ENCODE measurements around the gene UGT1A9. TPM values are rescaled to one million over a fixed set of nuclear protein-coding genes. Genes with fewer than 3 reads are reported as not detected.

UGT1A9 gene
- total RNA-seq, 1 experiment from 2014 or later, result 0.10 TPM

DNA sequence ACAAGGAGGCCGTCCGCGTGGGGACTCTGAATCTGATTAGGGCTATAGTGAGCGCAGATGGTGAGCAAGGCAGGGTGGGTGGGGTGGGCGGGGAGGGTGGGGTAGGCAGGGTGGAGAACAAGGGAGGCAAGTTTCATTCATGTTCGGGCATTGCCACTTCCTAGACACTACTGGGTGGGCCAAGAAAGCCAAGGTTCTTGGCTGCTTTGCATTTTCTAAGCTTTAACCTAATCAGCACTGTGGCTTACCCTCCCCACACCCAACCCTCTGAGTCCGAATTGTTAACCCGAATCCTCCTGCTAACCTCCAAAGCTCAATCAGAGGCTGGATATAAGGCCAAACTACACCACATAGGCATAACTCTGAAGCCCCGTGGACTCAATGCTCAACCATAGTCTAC, 124.6 kb downstream of the UGT1A9 start:
- no peak for DNase-seq (ENCODE audit: low spot score)

DNA sequence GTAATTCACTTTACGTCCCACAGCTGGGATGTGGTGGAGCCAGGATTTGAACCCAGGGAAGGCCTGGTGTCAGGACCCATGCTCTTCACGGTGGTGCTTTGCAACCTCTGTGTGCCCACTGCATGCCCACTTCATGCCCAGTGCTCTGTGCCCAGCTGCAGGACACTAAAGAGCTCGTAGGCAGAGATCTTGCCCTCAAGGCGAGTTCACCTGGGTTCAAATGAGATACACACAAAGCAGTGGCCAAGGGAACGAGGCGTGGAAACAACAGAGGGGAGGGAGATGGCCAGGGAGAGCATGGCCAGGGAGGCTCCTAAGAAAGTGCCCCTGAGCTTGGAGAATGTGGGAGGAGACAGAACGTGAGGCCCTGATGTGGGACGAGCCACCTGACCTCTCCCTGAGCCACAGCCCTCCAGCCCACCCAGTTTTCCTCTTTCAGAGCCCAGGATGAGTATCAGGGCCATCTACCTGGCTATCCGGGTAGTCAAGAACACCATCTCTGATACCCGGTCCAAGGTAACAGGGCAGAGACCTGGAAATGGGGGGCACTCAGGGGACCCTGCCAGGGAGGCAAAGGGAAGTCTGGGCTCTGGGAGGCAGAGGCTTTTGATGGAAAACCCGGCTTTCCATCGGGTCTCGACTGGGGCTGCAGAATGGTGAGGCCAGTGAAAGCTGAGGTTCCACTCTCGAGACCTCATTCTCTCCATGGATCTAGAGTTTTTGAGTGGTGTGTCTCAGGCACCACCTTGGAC, 126.8 kb downstream of the UGT1A9 start:
- no peak for DNase-seq (ENCODE audit: low spot score)

DNA sequence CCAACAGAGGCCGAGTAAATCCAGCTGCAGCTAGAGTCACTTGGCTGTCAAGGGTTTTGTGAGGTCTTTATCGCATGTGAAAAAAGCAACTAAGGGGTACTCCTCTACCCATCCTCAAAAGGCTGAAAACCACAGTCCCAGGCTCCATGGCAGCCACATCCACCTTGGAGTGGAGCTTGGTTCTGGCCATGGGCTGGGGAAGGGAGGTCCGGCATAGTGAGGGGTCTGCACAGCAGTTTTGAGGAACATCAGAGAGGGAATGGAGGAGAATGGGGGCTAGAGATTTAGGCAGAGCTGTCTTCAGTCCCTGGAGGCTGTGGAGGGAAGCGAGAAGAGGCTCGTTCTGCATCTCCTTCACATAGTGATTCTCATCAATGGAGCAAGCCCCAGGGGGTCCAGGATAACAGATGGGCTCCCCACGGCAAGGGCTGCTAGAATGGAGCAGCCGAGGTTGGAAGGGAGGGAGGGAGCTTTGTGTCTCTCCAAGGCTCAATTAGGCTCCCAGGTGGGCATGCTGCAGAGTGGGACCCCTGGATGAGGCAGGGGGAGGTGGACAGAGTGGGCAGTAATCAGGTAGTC, 127.5 kb downstream of the UGT1A9 start:
- no peak for DNase-seq (ENCODE audit: low spot score)

DNA sequence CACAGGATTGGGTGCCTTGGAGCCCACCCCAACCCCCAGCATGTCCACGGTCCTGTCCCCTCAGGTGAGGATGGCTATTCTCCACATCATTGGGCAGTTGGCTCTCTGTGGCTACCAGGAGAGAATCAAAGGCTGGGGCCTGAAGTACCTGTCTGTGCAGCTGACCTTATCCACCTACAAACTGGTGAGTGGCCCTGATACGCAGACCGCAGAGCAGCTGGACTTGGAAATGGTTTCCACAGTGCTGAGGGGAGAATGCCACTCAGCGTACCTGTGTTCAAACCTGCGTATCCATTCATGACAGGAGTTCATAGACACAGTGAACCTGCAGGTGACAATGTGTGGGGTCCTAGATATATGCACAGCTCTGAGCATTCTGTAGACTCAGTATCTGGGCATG, 128.0 kb downstream of the UGT1A9 start:
- no peak for DNase-seq (ENCODE audit: low spot score)

DNA sequence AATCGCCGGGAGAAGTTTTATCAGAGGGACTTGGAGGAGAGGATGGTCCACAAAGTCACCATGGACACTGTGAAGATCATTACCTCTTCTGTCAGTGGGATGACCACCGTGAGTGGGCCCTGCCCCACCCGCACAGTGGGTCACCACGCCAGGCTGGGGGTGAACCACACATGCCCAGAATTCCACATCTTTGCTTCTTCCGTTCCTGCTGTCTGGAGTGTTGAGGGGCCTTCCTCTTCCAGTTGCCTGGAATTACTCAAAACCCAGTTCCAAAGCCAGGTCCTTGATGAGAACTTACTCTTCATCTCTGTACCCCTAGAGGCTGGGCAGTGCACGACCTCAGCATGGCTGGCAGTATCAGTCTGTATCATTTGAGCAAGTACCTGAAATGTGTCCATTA, 128.5 kb downstream of the UGT1A9 start:
- DNase-seq (ENCODE audit: low spot score), result no peak

DNA sequence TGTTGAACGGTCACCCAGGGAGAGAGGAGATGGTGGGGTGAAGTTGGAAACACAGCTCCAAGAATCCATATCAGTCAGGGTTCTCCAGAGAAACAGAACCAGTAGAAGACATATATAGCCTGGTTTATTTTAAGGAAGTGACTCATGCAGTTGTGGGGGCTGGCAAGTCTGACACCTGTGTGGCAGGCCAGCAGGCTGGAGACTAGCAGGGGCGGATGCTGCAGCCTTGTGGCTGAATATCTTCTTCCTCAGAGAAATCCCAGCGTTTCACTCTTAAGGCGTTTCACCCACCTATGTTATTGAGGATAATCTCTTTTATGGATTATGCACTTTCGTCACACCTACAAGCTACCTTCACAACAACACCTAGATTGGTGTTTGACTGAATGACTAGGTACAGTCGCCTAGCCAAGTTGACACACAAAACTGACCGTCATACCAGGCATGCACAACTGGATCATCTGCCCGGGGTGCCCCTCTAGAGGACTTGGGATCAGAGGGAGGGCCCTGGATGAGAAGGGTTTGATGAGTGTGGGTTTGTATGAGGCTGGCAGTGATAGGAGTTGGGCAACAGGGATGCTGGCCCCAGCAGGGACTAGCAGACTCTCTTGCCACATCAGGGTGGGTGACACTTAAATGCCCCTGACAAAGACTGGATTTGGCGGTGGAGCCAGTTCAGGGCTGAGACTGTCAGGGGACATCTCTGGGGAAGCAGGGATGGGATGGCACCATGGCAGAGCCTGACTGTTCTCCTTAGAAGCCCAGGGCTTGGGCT, 129.8 kb downstream of the UGT1A9 start:
- DNase-seq (ENCODE audit: low spot score), result peak; percentile 67

DNA sequence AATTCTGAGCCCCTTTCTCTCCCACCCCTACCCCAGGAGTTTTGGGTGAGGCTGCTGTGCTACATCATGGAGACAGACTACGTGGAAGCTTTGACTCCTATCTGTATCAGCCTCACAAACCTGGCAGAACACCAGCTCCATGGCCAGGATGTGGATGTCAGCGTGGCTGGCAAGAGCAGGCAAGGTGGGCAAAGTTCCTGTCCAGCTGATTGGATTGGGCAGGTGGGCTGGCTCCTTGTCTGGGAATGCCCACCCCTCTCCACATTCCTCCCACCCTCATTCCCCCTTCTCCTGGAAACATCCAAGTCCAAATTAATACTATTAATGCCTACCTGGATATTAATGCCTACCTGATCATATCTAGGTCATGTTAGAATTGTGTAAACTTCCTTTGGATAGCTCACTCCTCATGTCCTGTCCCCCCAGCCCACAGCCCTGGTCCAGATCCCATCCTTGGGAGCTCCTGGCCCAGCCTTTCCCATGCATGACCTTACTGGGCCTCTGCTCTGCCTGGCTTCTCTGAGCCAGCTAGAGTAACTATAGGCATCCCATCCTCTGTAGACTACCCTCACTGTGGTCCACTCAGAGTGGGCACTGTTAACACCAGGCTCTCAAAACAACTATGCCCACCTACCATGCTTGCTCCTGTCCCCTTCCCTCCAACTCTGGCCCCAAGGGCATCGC, 130.6 kb downstream of the UGT1A9 start:
- no peak for DNase-seq (ENCODE audit: low spot score)

DNA sequence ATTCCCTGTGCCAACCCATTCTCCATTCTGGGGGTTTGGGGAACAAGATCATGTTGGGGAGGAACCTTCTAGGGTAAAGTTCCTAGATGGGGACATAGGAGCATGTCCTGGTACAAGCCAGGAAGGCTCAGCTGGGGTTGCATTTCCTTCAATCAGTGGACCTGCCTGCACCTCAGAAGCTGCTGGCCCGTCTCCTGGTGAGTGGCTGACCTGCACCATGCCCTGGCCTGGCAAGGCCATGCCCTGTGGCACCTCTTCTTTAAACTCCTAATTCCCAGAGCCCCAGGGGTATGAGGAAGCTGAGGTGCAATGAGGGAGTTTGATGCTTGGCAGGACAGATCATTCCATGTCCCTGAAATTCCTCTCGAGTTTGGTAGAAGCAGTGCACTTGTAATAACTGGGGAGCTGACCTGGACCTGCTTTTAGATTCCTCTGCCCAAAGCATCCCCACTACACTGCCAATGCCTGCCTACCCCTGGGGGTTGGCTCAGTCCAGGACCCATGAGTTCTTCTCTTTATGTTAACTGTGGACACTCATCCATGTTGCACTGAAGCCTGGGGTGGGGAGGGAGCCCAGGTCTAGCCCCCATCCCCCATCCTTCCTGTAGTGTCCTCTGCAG, 131.7 kb downstream of the UGT1A9 start:
- no peak for DNase-seq (ENCODE audit: low spot score)

DNA sequence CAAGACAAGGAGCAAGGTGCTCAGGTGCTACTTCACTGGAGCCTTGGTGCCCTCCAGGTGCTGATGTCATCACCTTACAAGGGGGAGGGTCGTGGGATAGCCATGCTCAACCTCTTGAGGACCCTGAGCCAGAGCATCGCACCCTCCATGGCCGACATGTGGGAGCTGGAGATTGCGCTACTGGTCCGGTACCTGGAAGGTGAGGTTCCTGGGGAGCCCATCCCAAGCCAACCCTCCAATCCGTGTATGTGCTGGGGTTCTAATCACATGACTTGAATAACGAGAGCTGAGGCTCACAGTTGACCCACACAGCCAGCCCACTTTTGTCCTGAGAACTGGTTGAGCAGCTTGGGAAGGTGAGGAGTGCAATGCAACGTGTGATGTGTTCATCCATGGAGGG, 132.3 kb downstream of the UGT1A9 start:
- DNase-seq (ENCODE audit: low spot score), result no peak

DNA sequence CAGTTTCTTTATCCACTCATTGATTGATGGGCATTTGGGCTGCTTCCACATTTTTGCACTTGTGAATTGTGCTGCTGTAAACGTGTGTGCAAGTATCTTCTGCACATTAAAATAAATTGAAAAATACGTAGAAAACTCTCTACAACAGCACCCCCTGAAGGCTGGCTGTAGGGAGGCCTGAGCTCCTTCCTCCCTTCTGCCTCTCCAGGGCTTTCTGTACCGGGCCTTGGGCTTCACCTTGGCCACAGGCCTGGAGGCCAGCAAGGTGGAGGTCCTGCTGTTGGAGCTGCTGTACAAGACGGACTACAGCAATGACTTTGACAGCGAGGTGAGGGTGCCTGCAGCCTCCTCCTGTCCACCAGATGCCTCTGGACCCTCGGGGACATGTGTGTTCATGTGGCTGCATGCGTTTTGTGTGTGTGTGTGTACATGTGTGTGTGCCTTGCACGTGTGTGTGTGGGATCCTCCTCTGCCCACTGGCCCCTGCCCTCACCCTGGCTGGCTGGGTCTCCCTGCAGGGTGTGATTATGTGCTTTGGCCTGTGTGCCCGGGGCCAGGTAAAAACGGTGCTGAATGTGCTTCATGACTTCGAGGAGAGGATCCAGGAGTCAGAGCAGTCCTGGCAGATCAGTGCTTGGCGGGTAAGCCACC, 135.6 kb downstream of the UGT1A9 start:
- DNase-seq (ENCODE audit: low spot score), result no peak

DNA sequence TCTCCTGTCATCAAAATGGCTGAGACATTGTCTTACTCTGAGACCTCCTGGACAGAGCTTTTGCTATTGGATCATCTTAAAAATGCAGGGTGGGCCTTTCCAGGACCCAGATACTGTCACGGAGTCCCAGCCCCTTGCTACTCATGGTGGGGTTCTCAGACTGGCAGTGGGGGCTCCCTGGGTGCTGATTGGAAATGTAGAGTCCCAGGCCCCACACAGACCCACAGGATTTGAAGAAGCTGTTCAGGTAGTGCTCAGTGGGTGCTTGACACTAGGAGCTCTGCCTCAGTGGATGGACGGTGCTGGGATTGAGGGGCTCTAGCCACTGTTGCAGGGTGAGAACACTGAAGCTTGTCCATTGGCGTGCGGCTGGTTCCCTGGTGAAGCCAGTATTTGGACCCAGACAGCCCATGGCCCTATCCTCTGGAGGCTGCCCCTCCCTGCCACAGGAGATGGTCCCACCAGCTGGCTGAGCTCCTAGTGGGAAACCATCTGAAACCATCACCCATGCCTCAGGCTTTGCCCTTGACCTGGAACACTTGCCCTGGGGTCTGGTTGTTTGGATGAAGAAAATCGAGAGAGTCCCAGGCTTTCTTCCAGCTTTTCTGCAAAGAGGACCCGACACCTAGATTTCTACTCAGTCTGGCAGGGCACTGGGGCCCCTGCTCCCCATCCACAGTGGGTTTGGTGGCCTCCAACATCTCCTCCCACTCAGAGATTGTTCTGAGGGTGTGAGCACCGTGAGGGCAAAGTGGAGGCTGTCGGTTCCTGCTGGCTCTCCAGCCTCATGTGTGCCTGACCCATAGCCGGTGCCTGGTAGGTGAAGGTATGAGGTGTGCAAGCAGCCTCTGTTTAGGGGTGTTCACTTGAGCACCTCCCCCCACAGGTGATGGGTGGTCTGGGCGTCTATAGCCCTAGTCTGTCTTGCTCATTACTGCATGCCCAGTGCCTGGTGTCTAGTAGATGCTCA, 136.6 kb downstream of the UGT1A9 start:
- no peak for DNase-seq (ENCODE audit: low spot score)

DNA sequence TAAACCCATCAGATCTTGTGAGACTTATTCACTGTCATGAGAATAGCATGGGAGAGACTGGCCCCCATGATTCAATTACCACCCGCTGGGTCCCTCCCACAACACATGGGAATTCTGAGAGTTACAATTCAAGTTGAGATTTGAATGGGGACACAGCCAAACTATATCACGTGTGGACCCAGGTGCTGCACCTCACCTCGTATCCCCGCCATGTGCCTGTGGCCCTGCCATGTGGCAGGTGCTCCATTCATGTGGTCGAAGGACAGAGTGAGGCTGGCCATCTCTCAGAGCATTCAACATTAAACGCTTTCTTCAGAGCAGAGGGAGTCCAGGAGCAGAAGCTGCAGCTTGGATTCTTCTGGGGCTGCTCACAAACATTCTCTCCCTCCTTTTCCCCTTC, 138.7 kb downstream of the UGT1A9 start:
- no peak for DNase-seq (ENCODE audit: low spot score)

DNA sequence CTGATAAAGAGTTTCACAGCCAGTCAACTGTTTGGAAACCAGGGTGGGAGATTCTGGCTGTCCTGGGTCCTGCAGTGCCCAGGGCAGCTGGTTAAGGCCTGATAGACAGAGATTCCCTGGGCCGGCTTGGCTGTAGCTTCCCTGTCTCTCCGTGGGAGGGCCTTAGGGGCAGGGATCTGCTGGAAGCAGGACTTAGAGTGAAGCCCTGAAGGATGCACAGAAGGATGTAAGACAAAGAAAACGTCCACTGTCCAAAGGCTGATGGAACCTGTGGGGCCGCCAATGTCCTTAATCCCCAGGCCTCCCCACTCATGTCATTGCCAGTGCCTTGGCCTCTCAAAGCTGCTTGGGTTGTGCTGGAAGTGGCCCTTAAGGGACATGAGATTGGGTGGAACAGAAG, 139.4 kb downstream of the UGT1A9 start:
- no peak for DNase-seq (ENCODE audit: low spot score)

DNA sequence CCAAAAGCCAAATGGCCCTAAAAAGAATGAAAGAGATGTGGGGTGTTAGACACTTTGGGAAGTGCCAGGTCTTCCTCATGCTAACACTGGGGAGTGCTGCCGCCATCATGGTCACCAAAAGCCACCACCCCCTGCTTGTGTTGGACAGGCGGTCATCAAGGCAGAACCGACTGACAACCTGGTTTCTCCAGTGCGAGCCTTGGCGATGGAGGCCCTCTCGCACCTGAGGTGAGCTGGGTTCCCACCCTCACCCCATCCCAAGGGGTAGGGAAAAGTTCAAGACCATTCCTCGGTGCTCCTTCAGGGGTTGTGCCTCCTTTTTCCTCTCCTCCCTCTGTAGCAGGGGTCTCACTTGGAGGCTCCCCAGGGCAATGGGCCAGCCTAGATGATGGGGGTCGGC, 140.0 kb downstream of the UGT1A9 start:
- DNase-seq (ENCODE audit: low spot score), result no peak

DNA sequence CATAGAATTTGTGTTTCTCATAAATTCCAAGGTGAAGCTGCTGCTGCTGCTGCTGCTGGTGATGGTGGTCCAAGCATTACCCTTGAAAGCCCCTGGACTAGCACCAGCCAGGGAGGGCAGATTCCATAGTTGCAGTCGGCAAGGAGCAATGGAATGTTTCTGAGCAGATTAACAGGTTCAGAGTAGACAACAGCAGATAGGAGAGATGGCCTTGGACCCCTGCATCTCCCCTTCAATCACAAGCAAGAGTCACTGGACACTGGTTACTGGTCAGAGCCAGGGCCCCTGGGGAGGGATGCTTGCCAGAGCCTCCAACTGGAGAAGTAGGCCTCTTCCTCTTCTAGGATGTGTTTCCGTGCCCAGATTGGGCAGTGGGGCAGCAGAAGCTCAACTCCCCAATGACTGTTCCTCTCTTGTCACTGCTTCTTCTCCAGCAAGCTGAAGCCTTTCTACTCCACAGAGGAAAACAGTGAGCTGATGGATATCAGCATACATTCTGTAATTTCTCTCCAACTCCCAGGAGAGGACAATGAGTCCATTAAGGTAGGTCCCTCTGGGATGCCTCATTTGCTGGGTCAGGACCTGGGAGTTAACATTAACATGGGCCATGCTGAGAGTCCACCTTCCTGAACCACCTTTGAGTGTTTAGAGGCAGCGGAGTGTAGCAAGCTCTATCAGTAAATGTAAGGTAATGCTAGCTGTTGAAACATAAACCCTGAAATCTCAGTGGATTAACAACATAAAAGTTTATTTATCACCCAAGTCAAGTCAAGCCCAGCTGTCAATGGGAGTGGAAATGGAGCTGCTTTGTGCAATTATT, 141.7 kb downstream of the UGT1A9 start:
- no peak for DNase-seq (ENCODE audit: low spot score)

DNA sequence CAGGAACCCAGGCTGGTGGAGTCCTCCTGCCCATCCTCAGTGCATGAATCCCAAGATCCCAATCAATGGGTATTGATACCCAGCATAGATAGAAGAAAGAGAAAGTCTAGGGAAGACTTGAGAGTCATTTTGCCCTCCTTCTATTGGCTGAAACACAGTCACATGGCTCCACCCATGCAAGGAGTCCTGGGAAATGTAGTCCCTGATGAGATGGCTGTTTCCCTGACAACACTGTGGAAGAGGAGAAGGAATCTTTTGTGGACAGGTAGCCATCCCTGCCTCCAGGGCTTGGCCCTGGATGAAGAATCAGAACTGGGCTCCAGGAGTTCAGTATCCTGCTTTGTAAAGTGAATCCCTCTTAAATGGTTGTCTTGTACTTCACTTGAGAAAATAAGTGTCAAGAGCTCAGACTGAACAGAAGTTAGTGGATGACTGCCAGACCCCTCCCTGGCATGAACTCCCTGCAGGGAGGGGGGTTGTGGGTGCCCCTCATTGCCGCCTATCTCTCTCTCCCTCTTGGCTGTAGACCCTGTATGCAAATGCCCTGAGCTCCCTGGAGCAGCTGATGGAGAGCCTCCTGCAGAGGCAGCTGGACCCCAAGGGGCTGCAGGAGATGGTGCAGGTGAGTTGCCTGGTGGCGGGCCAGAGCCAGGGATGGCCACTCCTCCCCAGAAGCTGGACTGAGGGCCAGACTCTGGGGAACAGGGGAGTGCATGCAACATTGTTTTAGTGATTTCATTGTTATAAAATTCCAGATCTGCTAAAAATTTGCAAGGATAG, 142.5 kb downstream of the UGT1A9 start:
- no peak for DNase-seq (ENCODE audit: low spot score)

DNA sequence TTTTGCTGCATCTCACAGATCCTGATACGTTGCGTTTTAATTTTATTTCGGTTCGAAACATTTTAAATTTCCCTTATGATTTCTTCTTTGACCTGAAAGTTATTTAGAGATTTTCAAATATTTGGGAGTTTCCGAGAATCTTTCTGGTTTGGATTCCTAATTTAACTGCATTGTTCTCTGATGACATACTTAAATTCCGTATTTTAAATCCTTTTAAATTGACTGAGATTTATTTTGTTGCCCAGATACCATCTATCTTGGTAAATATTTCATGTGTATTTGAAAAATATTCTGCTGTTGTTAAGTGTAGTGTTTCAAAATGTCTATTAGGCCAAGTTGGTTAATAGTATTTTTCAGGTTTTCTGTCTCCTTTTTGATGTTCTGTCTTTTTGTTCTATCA, 144.2 kb downstream of the UGT1A9 start:
- no peak for DNase-seq (ENCODE audit: low spot score)

DNA sequence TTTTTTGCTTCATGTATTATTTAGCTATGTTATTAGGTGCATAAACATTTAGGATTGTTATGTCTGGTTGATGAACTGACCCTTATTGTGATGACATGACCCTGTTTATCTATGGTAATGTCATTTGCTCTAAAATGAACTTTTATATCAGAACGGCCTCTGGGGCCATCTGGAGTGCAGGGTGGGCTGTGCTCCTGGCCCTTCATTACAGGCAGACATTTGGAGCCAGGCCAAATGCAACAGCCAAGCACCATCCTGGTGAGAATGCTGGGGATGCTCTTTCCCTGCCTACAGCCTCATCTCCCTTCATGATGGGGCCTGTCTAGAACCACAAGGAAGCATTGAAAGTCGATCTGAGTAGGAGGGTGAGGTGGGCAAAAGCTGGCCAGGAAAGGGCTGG, 144.6 kb downstream of the UGT1A9 start:
- DNase-seq (ENCODE audit: low spot score), result no peak

DNA sequence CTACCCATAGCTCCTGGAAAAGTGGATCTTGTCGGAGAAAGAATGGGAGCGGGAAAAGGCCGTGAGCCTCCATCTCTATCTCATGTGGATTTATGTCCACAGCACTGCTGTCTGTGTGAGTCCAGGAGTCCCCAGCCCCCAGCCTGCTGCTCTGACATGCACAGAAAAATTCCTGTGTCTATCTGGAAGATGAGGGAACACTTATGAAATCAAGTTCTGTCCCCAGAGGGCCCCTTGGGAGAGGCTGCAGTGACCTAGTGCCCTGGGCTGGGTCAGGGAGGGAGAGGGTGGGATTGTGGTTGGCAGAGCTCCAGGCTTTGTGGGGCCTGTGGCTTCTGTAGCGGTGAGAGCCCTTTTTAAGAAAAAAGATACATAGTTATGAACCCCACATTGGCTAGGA, 145.1 kb downstream of the UGT1A9 start:
- no peak for DNase-seq (ENCODE audit: low spot score)

Data from H4 (cell line).